ENCODE data around the gene LMO4.

LMO4 gene

GRCh38 chr1:87362063-87362833, 33.6 kb downstream of the LMO4 start:
- DNase-seq = no peak

DNA sequence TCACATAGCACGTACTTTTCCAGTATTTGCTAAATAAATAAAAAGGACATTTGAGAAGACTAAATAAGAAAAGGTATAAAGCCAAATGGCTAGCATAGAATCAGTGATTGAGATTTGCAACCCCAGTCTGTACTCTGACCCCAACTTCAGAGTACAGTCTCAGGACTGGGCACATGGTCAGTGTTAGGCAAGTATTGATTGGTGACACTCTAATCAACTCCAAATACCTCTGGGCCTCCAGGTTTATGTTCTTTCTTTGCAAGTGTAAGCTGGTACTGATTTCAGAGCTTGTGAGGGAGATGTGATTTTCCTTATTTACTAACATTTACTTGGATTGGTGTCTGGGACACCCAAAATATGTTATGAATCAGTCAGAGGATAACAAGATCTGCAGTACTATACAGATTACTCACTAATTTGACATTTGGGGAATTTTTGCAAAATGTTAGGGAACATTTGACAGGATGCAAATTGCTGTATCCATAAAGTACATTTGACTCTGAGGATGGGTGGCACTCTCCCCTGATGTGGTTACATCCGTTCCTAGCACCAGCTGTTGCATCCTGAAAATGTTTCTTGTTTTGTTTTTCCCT, 34.2 kb downstream of the LMO4 start:
- no peak for DNase-seq

DNA sequence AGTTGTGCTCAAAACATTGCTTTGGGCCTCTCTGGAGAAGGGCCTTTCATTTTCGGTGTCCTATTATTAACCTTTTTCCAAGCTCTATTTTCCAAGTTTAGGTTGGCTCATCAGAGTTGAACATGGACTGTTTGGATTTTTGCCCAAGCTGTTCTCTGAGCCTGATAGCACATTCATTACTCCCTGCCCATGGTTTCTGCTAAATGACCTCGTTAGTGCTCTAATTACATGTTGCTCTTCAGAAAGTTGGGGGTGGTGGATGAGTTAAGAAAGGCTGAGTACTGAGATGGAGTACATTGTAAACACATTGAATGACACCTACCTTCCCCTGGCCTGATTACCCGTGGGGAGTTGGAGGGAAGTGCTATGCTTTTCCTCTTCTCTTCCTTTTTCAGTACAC, 38.9 kb downstream of the LMO4 start:
- DNase-seq = no peak

DNA sequence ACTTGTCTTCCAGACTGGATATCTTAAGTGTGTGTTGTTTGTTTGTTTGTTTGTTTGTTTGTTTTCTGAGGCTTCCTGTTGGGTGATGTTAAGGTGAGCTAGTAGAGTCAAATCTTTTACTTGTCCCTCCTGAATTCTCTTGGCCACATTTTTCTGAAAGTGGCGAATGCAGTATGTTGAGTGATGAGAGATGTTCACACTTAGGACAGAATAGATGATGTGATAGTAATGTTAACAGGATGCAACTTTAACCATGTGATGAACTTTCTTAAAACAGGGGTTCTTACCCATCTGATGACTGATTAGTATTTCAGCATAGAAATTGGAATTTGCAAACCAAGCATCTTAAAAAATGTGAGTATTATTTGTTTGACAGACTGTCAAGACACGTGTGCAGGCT, 40.2 kb downstream of the LMO4 start:
- no peak for DNase-seq

DNA sequence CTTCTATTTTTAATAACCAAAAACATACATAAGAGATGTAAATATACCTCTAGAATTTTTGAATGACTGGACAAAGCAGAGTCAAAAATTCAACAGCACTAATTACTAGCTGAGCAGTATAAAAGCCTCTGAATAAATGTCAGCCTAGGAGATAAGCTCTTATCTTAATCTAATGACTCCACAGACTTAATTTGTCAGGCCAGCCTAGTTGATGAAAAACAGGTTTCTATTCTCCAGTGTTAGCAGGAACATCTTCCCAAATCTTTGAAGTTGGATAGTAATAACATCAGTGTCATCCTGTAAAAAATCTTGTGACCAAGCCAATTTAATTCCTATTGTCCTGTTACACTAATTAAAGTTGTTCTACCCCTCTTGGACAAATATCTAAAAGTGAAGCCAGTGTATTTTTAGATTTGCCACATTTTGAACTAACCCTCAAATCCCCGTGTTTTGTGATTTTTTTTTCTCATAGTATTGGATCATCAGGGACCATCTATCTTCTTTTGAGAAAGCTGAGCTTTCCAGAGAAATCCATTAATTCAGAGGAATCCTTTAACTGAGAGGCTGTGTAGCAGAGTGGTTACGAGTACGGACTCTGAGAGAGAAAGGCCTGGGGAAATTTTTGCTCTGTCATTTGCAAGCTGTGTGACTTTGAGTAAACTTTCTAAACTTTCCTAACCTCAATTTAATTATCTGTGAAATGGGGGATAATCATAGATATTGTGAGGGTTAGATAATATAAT, 41.2 kb downstream of the LMO4 start:
- no peak for DNase-seq

GRCh38 chr1:87370544-87370943, 41.9 kb downstream of the LMO4 start:
- DNase-seq = no peak

DNA sequence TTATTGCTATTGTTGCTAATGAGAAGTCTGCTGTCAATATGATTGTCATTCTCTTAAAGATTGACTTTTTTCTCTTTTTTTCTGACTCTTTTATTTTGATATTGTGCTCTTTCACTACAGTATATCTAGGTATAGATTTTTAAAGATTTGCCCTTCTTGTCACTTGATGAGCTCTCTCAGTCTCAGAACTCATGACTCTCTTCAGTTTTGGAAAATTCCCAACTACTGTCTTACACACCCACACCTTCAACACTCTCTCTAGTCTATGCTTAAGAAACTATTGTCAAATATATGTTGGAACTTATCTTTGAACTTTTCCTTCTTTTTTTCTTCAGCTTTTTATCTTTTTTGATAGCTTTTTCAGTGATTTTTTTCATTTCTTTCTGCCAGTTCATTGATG, 50.6 kb downstream of the LMO4 start:
- no peak for DNase-seq

DNA sequence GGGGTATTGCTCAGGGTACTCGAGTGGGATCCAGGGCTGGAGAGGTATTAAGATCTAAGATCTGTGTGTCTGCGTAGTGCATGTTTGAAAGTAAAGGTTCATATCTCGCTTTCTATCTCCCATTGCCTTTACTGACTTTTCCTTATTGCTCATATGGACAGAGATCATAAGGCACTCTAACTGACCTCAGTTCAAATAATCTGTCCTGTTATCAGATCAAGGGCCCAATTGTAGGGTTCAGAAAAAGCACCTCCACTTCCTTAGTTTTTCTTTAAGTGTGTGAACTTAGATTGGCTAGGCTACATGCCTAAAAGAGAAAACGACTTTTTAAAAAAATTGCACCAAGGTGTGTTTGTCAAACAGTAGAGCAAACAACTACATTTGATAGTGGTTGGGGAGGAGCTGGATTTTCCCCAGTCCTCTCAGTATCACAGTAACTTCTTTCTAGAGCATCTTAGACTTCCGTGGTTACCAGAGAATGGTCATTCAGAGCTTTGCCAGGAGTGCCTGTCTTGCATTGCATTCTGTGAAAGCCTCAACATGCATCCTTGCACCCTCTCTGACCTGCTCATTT, 57.6 kb downstream of the LMO4 start:
- no peak for DNase-seq

- DNase-seq = no peak
Observed at GRCh38 chr1:87388411-87388810, 59.7 kb downstream of the LMO4 start.

DNA sequence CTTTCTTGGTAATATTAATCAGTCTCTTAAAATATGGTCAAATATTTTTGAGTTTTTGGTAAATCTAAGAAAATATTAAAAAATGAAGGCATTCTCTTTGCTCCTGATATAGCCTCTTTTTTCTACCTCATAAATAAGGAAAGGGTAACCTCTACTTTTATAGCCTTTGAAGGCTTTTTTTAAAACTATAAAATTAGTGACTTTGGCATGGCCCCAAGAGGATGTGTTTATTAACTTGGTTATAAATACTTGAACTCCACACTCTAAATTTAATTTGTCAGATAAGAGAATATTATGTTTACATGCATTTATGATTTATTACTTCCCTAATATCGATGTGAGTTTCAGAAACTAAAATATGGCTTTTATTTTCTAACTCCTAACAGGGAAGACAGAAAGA, 60.3 kb downstream of the LMO4 start:
- DNase-seq = no peak

DNA sequence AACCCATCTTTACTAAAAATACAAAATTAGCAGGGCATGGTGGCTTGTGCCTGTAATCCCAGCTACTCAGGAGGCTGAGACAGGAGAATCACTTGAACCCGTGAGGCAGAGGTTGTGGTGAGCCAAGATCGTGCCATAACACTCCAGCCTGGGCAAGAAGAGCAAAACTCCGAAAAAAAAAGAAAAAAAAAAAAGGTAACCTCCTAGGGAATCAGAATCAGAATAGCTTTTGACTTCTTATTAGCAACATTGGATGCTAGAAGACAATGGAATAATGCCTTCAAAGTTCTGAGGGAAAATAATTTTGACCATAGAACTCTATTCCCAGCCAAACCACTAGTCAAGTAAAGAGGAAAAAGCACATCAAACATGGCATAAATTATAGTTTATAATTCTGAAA, 60.9 kb downstream of the LMO4 start:
- no peak for DNase-seq

DNA sequence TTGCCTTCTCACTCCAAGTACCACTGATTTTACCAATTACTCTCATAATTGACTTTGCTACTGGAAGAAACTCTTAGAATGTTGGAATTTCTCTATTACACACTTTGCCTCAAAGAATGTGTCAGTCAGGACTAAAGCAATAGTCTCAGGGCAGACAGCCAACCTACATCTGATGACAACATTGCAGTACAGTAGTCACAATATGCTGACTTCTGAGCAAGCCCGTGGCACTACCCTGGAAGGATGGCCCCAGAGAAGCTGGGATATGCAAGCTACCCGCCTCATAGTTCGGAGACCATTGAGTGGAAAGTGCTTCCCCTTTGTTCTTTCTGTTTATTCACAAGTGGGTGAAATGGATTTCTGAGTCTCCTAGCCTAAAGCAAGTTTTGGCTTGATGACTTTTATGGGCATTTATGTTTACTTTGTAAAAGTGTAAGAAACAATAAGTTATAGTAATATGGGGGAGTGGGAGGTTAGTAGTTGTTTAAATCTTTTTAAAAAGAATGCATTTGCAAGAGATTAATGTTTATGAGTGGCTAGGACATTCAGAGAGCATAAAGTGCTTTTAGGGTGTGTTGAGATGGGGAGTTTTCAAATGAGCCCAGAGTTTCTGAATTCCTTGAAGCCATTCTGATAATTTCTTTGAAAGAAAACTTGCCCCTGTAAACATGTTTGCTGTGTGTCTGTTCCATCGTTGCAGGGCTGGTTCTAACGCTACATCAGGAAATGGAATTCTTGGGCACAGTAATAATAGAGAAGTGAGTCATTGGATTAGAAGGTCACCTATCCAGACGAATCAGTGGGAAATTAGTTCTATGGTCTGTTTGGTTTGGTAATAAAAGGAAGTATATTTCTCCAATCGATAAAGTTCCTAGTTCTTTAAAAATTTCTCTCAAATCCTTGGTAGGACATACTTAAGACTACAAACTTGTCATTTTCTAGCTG, 63.8 kb downstream of the LMO4 start:
- no peak for DNase-seq

DNA sequence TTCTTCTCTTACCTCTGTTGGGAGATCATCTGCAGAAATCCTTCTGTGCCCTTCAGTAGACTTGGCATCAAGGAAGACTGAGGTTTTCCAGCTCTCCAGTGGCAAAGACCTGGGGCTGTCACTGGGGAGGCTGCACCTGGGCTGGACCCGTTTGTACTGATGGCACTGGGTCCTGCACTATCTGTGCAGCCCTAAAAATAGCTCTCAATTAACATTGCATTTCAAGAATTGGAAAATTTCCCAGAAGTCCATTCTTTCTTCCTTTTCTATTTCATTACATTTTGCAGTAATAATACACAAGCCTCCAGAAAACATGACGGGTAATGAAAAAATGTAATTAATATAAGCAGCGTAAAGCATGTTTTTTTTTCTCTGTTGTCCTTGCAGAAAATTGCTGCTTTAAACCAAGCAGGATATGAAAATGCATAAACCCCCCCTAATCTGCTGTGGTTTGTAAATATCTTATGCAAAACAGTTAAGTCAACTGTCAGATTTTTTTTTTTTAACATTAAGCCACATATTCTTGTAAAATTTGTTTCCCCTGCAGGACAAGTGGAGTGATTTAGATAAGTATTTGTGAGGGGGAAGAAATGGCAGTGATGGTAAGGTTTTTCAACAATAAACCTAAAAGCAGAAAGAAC, 64.9 kb downstream of the LMO4 start:
- DNase-seq = no peak

DNA sequence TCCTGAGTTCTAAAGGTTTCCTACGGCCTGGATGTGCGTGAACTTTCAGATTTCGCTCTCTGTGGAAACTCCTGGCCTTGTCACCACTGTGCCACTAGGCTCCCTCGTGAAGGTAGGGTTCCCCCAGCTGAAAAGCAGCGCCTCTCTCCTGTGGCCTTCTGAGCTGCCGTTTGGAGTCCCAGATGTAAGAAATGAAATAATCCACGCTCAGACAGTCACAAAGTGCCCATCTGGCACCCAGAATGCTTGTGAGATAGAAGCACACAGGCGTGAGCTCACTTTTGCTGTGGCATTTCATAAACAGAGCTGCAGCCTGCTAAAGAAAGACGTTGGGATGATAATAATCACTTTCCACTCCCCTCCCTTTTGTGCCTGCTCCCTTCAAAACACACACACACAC, 65.8 kb downstream of the LMO4 start:
- no peak for DNase-seq

DNA sequence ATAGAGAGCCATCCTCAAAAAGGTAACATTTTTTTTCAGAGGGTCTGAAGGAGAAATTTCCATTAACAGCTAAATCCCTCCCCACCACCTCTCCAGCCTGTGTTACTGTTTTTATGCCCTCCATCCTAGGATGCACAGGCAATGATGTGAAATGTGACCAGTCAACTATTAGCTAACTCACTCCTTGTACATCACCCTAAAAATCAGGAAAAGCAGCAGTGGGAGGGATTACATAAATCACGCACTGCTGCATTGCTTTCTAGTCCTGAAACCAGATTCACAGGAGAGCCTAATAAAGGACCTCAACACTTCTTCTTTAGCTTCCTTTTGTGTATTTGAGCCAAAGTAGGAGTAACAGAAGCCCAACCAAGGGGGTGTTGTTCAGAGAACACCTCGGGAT, 66.3 kb downstream of the LMO4 start:
- no peak for DNase-seq

Data from stimulated activated CD4-positive, alpha-beta T cell treated with anti-CD3 and anti-CD28 coated beads, Interleukin-2, amount 100 ng/mL, for 24 hours (primary cell).